ENCODE measurements around the gene KDM2B. TPM values are rescaled to one million over a fixed set of nuclear protein-coding genes. Genes with fewer than 3 reads are reported as not detected.
A peak's percentile ranks its signal among the peaks of the same experiment; 100 is the strongest.

KDM2B gene
- total RNA-seq, 3 donors from 2014 or later = 12.3 to 26.8 (median 16.7) TPM

GRCh38 chr12:121453629-121454028 is 127.2 kb downstream of the KDM2B start:
- Histone ChIP-seq H3K27ac (peak overlapping the region in 1 of 2 donors; percentile 21), H3K4me3 (no peak overlapping the region), H3K27me3 (no peaks in the 10 kb centered on the region), H3K36me3 (no peaks in the 10 kb centered on the region), H3K9me3 (no peaks in the 10 kb centered on the region), H3K4me1 (no peaks in the 10 kb centered on the region)
- no peak for TF ChIP-seq POLR2AphosphoS5 (IDR thresholded peaks at IDR 0.05)
- TF ChIP-seq, protein P1, sequence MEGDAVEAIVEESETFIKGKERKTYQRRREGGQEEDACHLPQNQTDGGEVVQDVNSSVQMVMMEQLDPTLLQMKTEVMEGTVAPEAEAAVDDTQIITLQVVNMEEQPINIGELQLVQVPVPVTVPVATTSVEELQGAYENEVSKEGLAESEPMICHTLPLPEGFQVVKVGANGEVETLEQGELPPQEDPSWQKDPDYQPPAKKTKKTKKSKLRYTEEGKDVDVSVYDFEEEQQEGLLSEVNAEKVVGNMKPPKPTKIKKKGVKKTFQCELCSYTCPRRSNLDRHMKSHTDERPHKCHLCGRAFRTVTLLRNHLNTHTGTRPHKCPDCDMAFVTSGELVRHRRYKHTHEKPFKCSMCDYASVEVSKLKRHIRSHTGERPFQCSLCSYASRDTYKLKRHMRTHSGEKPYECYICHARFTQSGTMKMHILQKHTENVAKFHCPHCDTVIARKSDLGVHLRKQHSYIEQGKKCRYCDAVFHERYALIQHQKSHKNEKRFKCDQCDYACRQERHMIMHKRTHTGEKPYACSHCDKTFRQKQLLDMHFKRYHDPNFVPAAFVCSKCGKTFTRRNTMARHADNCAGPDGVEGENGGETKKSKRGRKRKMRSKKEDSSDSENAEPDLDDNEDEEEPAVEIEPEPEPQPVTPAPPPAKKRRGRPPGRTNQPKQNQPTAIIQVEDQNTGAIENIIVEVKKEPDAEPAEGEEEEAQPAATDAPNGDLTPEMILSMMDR (IDR thresholded peaks at IDR 0.05) = no peak
- no peak for TF ChIP-seq POLR2A (IDR thresholded peaks at IDR 0.05)
- no peak for DNase-seq (ENCODE audit: low spot score in 2 of 2)
- intact Hi-C loops (cut with DNase I; ENCODE audit: low total_unique reads) = loop anchor here (5.0 kb wide), 1 partner anchor 1534 kb away; no protein-coding TSS in a partner anchor

DNA sequence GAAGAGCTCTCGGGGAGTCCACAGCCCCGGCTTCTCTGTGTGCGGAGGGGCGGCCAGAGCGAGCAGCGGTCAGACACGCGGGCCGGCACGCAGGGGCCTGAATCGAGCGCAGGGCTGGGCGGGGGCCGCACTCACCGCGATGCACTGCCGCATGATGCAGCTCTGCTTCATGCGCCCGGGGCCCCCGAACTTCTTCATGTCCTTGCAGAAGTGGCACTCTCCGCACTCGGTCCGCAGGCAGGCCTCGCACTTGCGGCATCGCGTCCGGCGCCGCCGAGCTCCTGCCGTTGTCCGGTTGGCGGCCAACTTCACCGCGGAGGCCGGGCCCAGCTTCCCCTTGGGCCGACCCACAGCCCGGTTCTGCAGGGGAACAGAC is 127.8 kb downstream of the KDM2B start:
- Histone ChIP-seq H3K4me3 (peak overlapping the region in 2 of 3 donors; percentile 21 to 57), H3K36me3 (no peaks in the 10 kb centered on the region), H3K27ac (peak overlapping the region; percentile 83 to 89), H3K9me3 (no peaks in the 10 kb centered on the region), H3K27me3 (no peaks in the 10 kb centered on the region), H3K4me1 (no peaks in the 10 kb centered on the region)
- no peak for TF ChIP-seq POLR2A (IDR thresholded peaks at IDR 0.05)
- TF ChIP-seq POLR2AphosphoS5 (IDR thresholded peaks at IDR 0.05) = no peak
- TF ChIP-seq, protein P1 (IDR thresholded peaks at IDR 0.05) = no peak
- DNase-seq (ENCODE audit: low spot score in 2 of 2) = no peak
- intact Hi-C loops (cut with DNase I; ENCODE audit: low total_unique reads) = loop anchor here (5.0 kb wide), 1 partner anchor 1534 kb away; no protein-coding TSS in a partner anchor

DNA sequence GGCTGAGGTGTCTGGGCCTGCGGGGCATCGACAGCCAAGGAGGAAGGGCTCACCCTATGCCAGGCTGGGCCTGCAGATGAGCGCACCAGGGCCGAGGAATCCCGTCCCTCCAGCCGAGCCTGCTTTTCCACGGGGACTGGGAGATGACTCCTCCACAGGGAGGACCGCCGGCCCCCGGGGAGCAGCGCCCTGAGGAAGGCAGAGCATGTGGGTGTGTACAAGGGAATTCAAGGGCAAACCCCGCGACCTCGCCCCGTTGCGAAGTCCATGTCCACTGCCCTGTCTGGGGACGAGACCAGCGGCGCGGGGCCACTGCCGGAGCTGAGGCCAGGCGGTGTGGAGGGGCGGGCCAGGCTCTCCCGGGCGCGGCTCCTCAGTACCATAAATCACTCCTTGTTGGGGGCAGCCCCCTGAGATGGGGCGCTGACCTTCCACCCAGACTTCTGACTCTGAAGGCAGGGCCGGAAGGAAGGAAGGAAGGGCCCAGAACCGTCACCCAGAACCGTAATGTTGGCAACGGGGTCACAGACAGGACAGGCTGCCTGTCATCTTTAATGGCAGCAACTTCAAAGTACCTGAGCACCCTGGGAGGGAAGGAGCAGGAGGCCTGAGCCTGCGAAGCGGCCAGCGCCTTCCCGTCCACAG is 128.4 kb downstream of the KDM2B start:
- intact Hi-C loops (cut with DNase I; ENCODE audit: low total_unique reads) = loop anchor here (5.0 kb wide), 1 partner anchor 1535 kb away; no protein-coding TSS in a partner anchor
- Histone ChIP-seq H3K27me3 (no peaks in the 10 kb centered on the region), H3K9me3 (no peaks in the 10 kb centered on the region), H3K27ac (peak overlapping the region; percentile 83 to 89), H3K36me3 (no peaks in the 10 kb centered on the region), H3K4me1 (no peaks in the 10 kb centered on the region), H3K4me3 (peak overlapping the region; percentile 21 to 57 (median 24))
- peak in 1 of 3 donors; percentile 38 for TF ChIP-seq POLR2AphosphoS5 (IDR thresholded peaks at IDR 0.05)
- TF ChIP-seq, protein P1 (IDR thresholded peaks at IDR 0.05) = no peak
- no peak for TF ChIP-seq POLR2A (IDR thresholded peaks at IDR 0.05)
- DNase-seq (ENCODE audit: low spot score in 2 of 2) = peak in 1 of 2 donors; percentile 71

DNA sequence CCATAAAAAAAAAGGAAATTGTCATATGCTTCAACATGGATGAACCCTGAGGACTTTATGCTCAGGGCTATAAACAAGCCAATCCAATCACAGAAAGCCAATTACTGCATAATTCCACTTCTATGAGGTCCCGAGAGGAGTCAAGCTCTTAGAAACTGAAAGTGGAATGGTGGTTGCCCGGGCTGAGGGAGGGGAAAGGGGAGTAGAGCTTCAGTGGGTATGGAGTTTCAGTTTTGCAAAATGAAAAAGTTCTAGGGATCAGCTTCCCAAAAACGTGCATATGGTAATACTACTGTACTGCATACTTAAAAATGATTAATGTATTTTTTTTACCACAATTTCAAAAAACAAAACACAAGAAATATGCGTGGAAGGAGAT is 128.9 kb downstream of the KDM2B start:
- Histone ChIP-seq H3K27me3 (no peaks in the 10 kb centered on the region), H3K36me3 (no peaks in the 10 kb centered on the region), H3K4me3 (peak overlapping the region; percentile 21 to 57 (median 24)), H3K4me1 (no peaks in the 10 kb centered on the region), H3K9me3 (no peaks in the 10 kb centered on the region), H3K27ac (peak overlapping the region; percentile 83 to 89)
- TF ChIP-seq POLR2AphosphoS5 (IDR thresholded peaks at IDR 0.05) (no peak), POLR2A (IDR thresholded peaks at IDR 0.05) (no peak)
- TF ChIP-seq, protein P1 (IDR thresholded peaks at IDR 0.05) = no peak
- DNase-seq (ENCODE audit: low spot score in 2 of 2) = no peak
- intact Hi-C loops (cut with DNase I; ENCODE audit: low total_unique reads) = loop anchor here (5.0 kb wide), 1 partner anchor 1535 kb away; no protein-coding TSS in a partner anchor

DNA sequence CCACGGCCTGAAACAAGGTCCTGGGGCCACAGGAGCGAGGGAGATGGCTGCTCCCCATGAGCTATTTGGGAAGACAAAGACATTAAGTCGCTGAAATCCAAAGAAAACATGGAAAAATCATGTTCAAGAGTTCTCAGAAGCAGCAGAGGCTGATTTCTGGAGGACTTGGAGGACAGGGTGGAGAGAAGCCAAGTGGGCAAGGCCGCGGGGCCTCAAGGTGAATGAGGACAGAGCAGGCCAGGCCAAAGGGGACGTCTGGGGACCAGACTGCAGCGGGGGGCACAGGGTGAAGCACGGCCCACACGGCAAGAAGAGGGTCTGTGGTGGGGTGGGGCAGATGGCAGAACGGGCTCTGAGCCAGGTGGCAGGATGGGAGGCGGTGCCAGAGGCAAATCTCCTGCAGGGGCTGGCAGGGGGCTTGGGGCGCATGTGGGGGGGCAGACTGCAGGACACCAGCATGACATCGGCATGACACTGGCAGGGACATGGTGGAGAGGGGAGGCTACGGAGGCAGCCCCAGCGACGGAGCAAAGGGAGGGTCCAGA is 132.0 kb downstream of the KDM2B start:
- Histone ChIP-seq H3K4me3 (no peak overlapping the region), H3K27me3 (no peaks in the 10 kb centered on the region), H3K4me1 (no peaks in the 10 kb centered on the region), H3K9me3 (no peaks in the 10 kb centered on the region), H3K27ac (no peak overlapping the region), H3K36me3 (no peaks in the 10 kb centered on the region)
- no peak for DNase-seq (ENCODE audit: low spot score in 2 of 2)
- intact Hi-C loops (cut with DNase I; ENCODE audit: low total_unique reads) = no loop called here
- TF ChIP-seq, protein P1 (IDR thresholded peaks at IDR 0.05) = no peak
- no peak for TF ChIP-seq POLR2A (IDR thresholded peaks at IDR 0.05)
- TF ChIP-seq POLR2AphosphoS5 (IDR thresholded peaks at IDR 0.05) = no peak

All from breast epithelium (tissue), 4 donors.